ENCODE data around the gene LPGAT1.

The LPGAT1 gene

DNA sequence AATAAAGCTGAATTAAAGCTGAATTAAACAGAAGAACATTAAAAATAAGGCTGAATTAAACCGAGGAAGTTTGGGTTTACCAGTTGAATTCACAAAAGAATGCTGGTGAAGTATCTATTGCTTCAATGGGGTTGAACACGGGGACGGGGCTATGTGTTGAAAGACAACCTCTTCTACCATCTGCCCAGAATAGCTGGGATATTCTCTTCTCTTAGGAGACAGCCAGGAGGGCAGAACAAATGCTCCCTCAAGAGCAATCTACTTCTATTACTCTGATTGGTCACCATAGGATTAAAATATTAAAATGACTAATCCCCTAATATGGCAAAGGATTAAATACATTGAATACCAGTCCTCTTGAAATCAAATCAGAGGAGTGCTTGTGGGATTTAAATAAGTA lies 68.4 kb downstream of the LPGAT1 start:
- no peak for TF ChIP-seq POLR2A (IDR thresholded peaks at IDR 0.05; ENCODE audit: low read depth, low read length)
- DNase-seq (ENCODE audit: insufficient read length, low spot score) (no peak), FAIRE-seq (no peak)

DNA sequence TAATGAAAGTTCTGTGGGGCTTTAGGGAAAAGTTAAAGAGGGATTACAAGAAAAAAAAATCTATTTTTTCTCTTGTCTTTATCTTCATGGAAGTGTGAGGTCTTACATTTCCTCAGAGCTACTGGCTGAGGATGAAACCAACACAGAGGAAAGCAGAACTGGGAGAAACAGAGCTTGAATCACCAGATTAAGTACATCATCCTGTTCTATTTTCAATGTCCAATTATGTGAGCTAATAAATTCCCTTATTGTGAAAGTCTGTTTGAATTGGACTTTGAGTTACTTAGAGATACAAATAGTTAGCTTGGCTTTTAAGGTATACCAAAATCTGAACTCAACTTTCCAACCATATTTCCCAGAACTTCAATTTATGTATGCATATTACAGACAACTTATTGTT lies 69.2 kb downstream of the LPGAT1 start:
- FAIRE-seq (no peak), DNase-seq (ENCODE audit: insufficient read length, low spot score) (no peak)
- no peak for TF ChIP-seq POLR2A (IDR thresholded peaks at IDR 0.05; ENCODE audit: low read depth, low read length)

DNA sequence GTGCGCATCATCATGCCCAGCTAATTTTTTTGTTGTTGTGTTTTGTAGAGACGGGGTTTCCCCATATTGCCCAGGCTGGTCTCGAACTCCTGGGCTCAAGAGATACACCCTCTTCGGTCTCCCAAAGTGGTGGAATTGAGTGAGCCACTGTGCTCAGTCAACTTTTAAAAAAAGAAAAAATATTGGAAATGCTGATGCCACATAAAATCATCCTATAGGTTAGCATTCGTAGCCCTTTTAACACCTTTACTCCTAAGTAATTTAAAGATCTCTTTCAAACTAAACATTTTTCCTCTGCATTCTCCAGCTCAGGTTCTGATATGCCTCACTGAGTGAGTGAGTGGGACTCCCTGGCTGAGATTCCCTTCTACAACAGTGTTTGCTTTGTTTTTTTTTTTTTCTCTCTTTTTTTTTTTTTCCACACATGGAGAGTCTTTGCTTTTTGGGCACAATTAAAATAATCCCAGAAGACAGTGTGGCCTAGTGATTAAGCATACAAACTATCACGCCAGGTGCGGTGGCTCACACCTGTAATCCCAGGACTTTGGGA lies 74.0 kb downstream of the LPGAT1 start:
- no peak for TF ChIP-seq POLR2A (IDR thresholded peaks at IDR 0.05; ENCODE audit: low read depth, low read length)
- no peak for FAIRE-seq
- no peak for DNase-seq (ENCODE audit: insufficient read length, low spot score)

DNA sequence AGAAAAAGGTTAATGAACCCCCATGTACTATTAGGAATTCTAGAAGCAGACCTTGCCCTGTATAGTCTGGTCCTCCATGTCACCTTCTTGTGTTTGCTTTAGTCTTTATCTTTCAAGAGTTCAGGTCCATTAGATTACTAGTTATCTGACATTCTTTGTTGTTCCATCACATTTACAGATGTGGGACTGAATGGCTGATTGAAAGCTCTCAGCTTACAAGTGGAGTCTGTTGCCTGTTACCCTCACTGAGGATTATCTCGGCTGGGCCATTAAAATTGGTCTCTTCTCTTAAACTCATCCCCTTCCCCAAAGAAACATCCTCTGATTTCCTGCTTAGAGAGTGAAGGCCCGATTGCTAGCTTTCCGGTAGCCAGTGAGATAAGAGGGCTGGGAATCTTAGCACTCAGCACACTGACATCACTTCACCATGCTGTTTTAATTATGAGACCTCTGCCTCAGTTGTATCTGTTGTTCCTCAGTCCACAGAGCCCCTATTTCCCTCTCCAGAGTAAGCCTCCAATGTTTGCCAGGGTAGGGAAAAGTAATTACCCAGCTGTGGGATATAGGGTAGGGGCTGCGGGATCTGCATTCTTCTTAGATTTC lies 76.8 kb downstream of the LPGAT1 start:
- TF ChIP-seq POLR2A (IDR thresholded peaks at IDR 0.05; ENCODE audit: low read depth, low read length) = no peak
- no peak for FAIRE-seq
- no peak for DNase-seq (ENCODE audit: insufficient read length, low spot score)

DNA sequence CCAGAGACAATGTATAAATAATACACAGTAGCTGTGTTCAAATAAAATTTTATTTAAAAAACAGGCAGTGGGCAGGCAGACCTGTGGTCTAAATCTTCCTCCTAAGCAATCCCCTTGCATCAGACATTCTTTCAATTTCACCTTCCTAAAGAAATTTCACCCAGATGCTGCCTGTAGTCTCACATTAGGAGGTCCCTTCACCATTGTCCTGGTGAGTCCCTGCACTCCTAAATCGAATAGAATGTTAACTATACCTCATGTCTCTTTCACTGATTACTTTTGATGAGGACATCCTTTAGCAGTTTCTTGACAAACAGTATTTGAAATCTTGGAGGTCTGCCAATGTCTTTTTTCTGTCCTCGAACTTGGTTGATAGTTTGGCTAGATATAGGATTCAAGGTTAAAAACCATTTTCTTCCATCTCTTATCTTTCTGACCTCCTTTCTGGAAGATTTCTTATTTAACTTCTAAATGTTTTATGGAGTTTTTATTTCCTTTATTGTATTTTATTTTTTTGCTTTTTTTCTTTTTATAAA lies 77.5 kb downstream of the LPGAT1 start:
- no peak for TF ChIP-seq POLR2A (IDR thresholded peaks at IDR 0.05; ENCODE audit: low read depth, low read length)
- no peak for DNase-seq (ENCODE audit: insufficient read length, low spot score)
- no peak for FAIRE-seq

DNA sequence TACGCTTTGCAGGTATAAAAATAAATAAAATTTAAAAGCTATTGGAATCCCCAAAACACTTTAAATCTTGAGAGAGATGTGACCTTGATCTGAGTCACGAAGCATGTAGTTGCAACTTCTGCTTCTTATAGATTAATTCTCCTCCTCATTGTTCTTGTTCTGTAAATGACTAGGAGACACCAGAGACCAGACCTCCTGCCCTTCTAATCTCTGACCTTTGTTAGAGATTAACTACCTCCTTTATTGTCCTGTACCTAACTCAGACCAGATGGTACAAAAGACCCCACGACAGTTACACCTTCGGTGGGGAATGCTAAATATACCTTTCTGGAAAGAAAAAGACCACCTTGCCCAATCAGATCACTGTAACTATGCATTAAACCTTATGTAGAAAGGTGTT lies 78.2 kb downstream of the LPGAT1 start:
- no peak for FAIRE-seq
- no peak for DNase-seq (ENCODE audit: insufficient read length, low spot score)
- TF ChIP-seq POLR2A (IDR thresholded peaks at IDR 0.05; ENCODE audit: low read depth, low read length) = no peak

DNA sequence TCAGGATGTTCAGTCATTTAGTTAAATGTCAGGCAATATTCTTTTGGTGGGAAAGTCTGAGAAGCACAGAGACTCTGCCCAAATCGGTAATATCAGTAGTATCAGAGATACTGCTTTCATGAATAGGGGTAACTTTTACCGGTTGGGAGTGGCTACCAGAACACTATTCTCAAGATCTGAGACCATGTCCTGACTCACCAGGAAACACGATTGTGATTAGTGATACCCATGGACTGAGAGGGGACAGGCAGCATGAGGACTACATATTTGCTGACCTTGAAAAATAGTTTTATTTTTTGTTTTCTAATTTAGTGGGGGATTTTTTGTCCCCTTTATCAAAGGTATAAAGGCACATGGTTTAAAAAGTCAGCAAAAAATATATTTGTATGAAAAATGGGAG lies 79.1 kb downstream of the LPGAT1 start:
- FAIRE-seq = no peak
- DNase-seq (ENCODE audit: insufficient read length, low spot score) = no peak
- TF ChIP-seq POLR2A (IDR thresholded peaks at IDR 0.05; ENCODE audit: low read depth, low read length) = no peak

DNA sequence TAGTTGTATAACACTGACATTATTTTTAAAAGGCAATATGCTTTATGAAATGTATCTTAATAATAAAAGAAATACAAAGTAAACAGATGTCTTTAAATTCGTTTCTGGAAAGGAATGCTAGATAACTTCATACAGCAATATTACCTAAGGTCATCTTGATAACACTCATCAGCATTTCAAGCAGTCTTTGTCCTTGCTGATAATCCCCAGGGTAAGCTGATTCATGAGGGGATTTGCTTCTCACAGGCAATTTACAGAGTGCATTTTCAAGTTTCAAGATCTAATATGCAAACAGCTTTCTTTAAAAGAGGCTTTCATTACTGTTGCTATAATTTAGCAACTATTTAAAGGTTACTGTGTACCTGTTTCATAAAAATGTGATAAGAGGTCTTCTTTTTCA lies 80.0 kb downstream of the LPGAT1 start:
- no peak for TF ChIP-seq POLR2A (IDR thresholded peaks at IDR 0.05; ENCODE audit: low read depth, low read length)
- FAIRE-seq = no peak

DNA sequence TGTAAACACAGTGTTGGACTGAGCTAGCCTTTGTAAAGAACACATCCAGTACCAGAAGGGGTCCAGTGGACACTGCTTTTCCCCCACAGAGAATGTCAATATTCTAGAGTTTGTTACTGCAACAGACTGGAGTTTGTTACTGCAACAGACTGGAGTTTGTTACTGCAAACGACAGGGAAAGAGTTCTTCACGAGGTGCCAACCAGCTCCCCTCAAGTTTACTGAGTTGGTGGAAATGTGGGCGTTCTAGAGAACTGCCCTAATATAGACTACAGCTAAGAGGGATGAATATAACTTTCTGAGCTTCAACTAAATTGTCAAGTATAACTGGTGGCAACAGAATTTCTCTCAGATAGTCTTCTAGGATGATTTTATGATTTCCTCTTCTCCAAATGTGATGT lies 81.3 kb downstream of the LPGAT1 start:
- DNase-seq (ENCODE audit: insufficient read length, low spot score) (no peak), FAIRE-seq (no peak)

More for the DNA sequence above, 80.0 kb downstream of the LPGAT1 start:
- no peak for DNase-seq (ENCODE audit: insufficient read length, low spot score)

DNA sequence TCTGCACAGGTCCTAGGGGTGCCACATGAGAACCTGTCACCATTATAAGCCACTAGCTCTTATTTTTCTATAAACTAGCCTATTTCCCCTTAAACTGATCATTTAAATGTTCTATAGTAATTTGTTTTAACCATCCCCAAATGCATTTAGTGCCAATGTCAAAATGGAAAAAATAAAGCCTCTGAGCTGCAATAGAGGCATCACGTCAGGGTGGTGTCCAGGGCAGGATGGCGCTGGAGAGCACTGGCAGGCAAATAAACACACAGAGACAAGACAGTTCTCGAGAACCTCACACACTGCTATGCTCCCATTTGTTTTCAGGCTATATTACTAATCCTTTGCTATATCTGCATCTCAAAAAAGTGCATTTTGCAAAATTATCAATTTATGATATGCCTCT lies 81.8 kb downstream of the LPGAT1 start:
- DNase-seq (ENCODE audit: insufficient read length, low spot score) (no peak), FAIRE-seq (no peak)
- TF ChIP-seq POLR2A (IDR thresholded peaks at IDR 0.05; ENCODE audit: low read depth, low read length) = no peak

More for the DNA sequence above, 81.3 kb downstream of the LPGAT1 start:
- no peak for TF ChIP-seq POLR2A (IDR thresholded peaks at IDR 0.05; ENCODE audit: low read depth, low read length)

DNA sequence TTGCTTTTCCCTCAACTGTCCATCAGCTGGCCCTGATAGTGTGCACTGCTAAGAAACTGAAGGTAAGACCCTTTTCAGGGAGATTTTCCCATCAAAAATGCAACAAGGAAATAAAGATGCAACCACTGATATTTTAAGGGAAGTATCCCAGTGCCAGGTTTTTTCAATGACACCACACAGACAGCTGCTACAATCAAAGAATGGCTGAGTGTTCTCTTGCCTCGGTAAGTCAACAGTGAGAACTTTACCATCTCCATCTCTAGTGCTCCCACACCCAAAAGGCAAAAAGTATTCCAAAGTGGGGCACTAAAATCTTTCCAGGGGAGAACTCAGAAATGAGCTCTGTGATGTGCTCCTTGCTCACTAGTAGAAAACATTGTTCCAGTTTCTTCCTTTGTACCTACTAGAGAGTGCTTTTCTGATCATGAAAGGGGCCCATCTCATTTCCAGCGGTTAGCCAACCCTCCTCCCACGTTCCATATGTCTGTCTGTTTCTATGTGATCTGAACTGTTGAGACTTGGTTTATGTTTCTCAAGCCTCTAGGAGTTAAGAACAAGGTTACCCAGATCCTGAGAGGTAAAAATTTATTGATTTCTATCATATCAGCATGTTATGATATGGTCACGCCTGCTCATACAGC lies 87.6 kb downstream of the LPGAT1 start:
- FAIRE-seq = no peak
- DNase-seq (ENCODE audit: insufficient read length, low spot score) = no peak
- TF ChIP-seq POLR2A (IDR thresholded peaks at IDR 0.05; ENCODE audit: low read depth, low read length) = no peak

DNA sequence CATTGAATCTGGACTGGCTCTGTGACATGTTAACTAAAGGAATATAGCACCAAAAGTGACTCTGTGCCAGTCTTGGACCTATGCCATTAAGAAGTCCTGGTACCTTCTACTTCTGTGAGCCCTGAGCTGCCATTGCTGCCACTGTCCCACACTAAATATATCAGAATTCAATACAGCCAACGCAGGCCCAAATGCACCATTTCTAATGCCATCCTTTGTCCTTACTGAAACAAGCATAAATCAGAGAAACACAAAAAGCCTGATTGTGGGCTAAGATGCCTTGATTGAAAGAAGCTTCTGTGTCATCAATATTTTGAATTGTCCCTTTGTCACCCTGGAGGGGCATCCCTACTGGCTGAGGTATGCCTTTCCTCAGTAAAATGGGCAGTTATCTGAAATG lies 88.3 kb downstream of the LPGAT1 start:
- FAIRE-seq (no peak), DNase-seq (ENCODE audit: insufficient read length, low spot score) (no peak)
- TF ChIP-seq POLR2A (IDR thresholded peaks at IDR 0.05; ENCODE audit: low read depth, low read length) = no peak

DNA sequence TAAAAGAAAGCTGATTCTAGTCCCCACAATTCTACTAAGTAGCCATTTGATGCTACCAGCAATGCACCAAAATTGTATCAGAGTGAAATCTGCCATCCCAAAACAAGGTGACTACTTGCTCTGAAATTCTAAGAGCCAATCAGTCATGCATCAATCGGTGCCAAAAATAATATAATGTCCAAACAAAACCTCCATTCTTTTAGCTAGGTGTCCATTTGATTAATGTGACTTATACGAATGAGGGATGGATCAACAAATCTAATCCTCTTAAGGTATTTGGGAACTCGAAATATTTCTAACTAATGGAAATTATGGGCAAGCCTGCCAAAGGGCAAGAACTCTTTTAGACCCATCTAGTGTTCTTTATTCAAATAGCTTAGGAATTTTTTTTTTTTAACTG lies 88.8 kb downstream of the LPGAT1 start:
- DNase-seq (ENCODE audit: insufficient read length, low spot score) (no peak), FAIRE-seq (no peak)
- TF ChIP-seq POLR2A (IDR thresholded peaks at IDR 0.05; ENCODE audit: low read depth, low read length) = no peak

DNA sequence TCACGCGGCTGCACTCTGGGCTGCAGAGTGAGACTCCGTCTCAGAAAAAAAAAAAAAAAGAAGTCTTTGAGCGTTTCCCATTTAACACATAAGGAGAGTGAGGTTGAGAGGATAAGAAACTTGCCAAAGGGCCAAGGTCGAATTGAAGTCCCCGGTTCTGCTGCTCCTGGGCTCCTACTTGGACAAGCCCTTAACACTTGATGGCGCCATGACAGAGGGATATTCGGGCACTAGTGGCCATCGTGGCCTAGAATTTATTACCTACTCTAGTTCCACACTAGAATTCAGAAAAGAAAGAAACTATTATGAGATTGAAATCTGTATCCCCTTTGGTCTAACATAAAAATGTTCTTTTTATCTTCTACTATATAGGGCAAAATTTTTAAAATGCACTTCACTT lies 89.4 kb downstream of the LPGAT1 start:
- FAIRE-seq (no peak), DNase-seq (ENCODE audit: insufficient read length, low spot score) (no peak)
- no peak for TF ChIP-seq POLR2A (IDR thresholded peaks at IDR 0.05; ENCODE audit: low read depth, low read length)
